Measurements from ENCODE around the gene TMEM17.

GRCh38 chr2:62489162-62489561 is 16.8 kb downstream of the TMEM17 start:
- TF ChIP-seq POLR2A (IDR thresholded peaks at IDR 0.05) (no peak), CTCF (IDR thresholded peaks at IDR 0.05) (no peak), POLR2AphosphoS5 (IDR thresholded peaks at IDR 0.05) (no peak), EP300 (IDR thresholded peaks at IDR 0.05) (no peak)

Measured in gastroesophageal sphincter (tissue), 3 donors.